Urinary bladder (tissue), 4 donors: Measurements from ENCODE around the gene ZC3HAV1. TPM values are rescaled to one million over a fixed set of nuclear protein-coding genes. Genes with fewer than 3 reads are reported as not detected.
"Not testable (repeated sequence)": the region's sequence is repeated elsewhere in the genome, so short reads cannot be mapped to it uniquely, and the experiment has no call there.

Source experiments
- DNase-seq: peaks from one replicate; pipeline ENCODE4 v3.0.0-alpha.2; 2015; ENCODE audit errors: extremely low spot score
- H3K27ac ChIP-seq: one replicate; pipeline ENCODE4 v1.5.1; 2013; ENCODE audit warnings: low read depth, mild to moderate bottlenecking, moderate library complexity
- H3K36me3 ChIP-seq: one replicate; pipeline ENCODE4 v1.6.1; 2013; ENCODE audit warnings: mild to moderate bottlenecking, moderate library complexity; ENCODE audit not compliant: insufficient read depth
- H3K4me1 ChIP-seq: one replicate; pipeline ENCODE4 v1.6.1; 2013; ENCODE audit warnings: mild to moderate bottlenecking, moderate library complexity; ENCODE audit not compliant: insufficient read depth
- H3K4me3 ChIP-seq: one replicate; pipeline ENCODE4 v1.5.1; 2013; ENCODE audit warnings: low read depth, low read length
- WGBS: extraction: QIAGEN DNeasy Blood & Tissue Kit; methylation state at CpG from one replicate; pipeline ENCODE4 v1.1.7; 2013; 5-methylcytosine and 5-hydroxymethylcytosine counted together
- polyA plus RNA-seq: library from polyadenylated mRNA; stranded (reverse); fragments of 200-250 nt; gene quantifications from one replicate; pipeline ENCODE4 v1.2.3, GENCODE V29; 2013
- total RNA-seq: library from RNA; depleted of rRNA; stranded (reverse); fragments of >200 nt; gene quantifications from one replicate; pipeline ENCODE4 v1.2.3, GENCODE V29; 2014
- donor health status: healthy with polysubstance abuse.
- donor health status: healthy.

Gene ZC3HAV1
- total and polyA plus RNA-seq, 2 donors: 10.2 to 39.5 TPM

- Histone ChIP-seq H3K27ac (no peak overlapping the region), H3K4me1 (no peaks in the 10 kb centered on the region), H3K36me3 (peaks cover 3% of the 10 kb centered on the region), H3K4me3 (no peak overlapping the region)
- WGBS: 96% methylated on average over 2 of the region's 2 CpGs
- no peak for DNase-seq
Observed at GRCh38 chr7:139089118-139089517, 20.4 kb downstream of the ZC3HAV1 start.

GRCh38 chr7:139088268-139088667, 21.3 kb downstream of the ZC3HAV1 start:
- peak overlapping the region; percentile 30 for H3K27ac ChIP-seq
- no peaks in the 10 kb centered on the region for H3K4me1 ChIP-seq
- WGBS: 95% methylated on average over 2 of the region's 2 CpGs
- no peak overlapping the region for H3K4me3 ChIP-seq
- H3K36me3 ChIP-seq: peaks cover 3% of the 10 kb centered on the region
- DNase-seq: no peak

GRCh38 chr7:139087212-139087611, 22.3 kb downstream of the ZC3HAV1 start:
- WGBS: 77% methylated on average over 3 of the region's 3 CpGs
- peaks cover 3% of the 10 kb centered on the region for H3K36me3 ChIP-seq
- H3K4me3 ChIP-seq: no peak overlapping the region
- no peaks in the 10 kb centered on the region for H3K4me1 ChIP-seq
- no peak for DNase-seq
- H3K27ac ChIP-seq: no peak overlapping the region

- DNase-seq: no peak
- no peaks in the 10 kb centered on the region for H3K4me1 ChIP-seq
- no peak overlapping the region for H3K27ac ChIP-seq
- no peak overlapping the region for H3K4me3 ChIP-seq
- peaks cover 3% of the 10 kb centered on the region for H3K36me3 ChIP-seq
- WGBS: 80% methylated on average over 2 of the region's 2 CpGs
Observed at GRCh38 chr7:139086454-139086853, 23.1 kb downstream of the ZC3HAV1 start.

GRCh38 chr7:139084709-139085108, 24.8 kb downstream of the ZC3HAV1 start:
- no peak for DNase-seq
- Histone ChIP-seq H3K4me3 (no peak overlapping the region), H3K4me1 (no peaks in the 10 kb centered on the region), H3K36me3 (peaks cover 5% of the 10 kb centered on the region), H3K27ac (no peak overlapping the region)
- 92% methylated on average over 5 of the region's 5 CpGs for WGBS

GRCh38 chr7:139081584-139081983, 27.9 kb downstream of the ZC3HAV1 start:
- no peaks in the 10 kb centered on the region for H3K4me1 ChIP-seq
- no peak overlapping the region for H3K27ac ChIP-seq
- no peak for DNase-seq
- H3K36me3 ChIP-seq: peaks cover 7% of the 10 kb centered on the region
- H3K4me3 ChIP-seq: no peak overlapping the region

GRCh38 chr7:139080905-139081304, 28.6 kb downstream of the ZC3HAV1 start:
- no peak overlapping the region for H3K27ac ChIP-seq
- no peak overlapping the region for H3K4me3 ChIP-seq
- no peaks in the 10 kb centered on the region for H3K4me1 ChIP-seq
- H3K36me3 ChIP-seq: peaks cover 7% of the 10 kb centered on the region
- 60% methylated on average over 8 of the region's 8 CpGs for whole genome bisulfite sequencing
- DNase-seq: no peak

GRCh38 chr7:139079861-139080260, 29.7 kb downstream of the ZC3HAV1 start:
- peaks cover 7% of the 10 kb centered on the region for H3K36me3 ChIP-seq
- H3K27ac ChIP-seq: no peak overlapping the region
- H3K4me1 ChIP-seq: no peaks in the 10 kb centered on the region
- no peak overlapping the region for H3K4me3 ChIP-seq
- 96% methylated on average over 15 of the region's 15 CpGs for WGBS
- DNase-seq: no peak

GRCh38 chr7:139078911-139079310, 30.6 kb downstream of the ZC3HAV1 start:
- 77% methylated on average over 1 of the region's 1 CpG for WGBS

GRCh38 chr7:139078399-139078798, 31.1 kb downstream of the ZC3HAV1 start:
- no peaks in the 10 kb centered on the region for H3K4me1 ChIP-seq
- H3K27ac ChIP-seq: no peak overlapping the region
- no peak overlapping the region for H3K4me3 ChIP-seq
- 98% methylated on average over 1 of the region's 1 CpG for WGBS
- DNase-seq: no peak
- H3K36me3 ChIP-seq: peaks cover 8% of the 10 kb centered on the region

More at GRCh38 chr7:139078911-139079310, 30.6 kb downstream of the ZC3HAV1 start:
- H3K27ac ChIP-seq: no peak overlapping the region
- DNase-seq: no peak
- peaks cover 8% of the 10 kb centered on the region for H3K36me3 ChIP-seq
- H3K4me1 ChIP-seq: no peaks in the 10 kb centered on the region
- H3K4me3 ChIP-seq: no peak overlapping the region

- DNase-seq, H3K4me1 ChIP-seq, H3K36me3 ChIP-seq, H3K27ac ChIP-seq, H3K4me3 ChIP-seq: not testable (repeated sequence)
- WGBS: 84% methylated on average over 5 of the region's 5 CpGs
Observed at GRCh38 chr7:139077706-139078105, 31.8 kb downstream of the ZC3HAV1 start.

- Histone ChIP-seq H3K4me3 (no peak overlapping the region), H3K36me3 (peaks cover 12% of the 10 kb centered on the region), H3K4me1 (no peaks in the 10 kb centered on the region), H3K27ac (no peak overlapping the region)
- no peak for DNase-seq
- WGBS: 86% methylated on average over 11 of the region's 11 CpGs
Observed at GRCh38 chr7:139075871-139076686, 33.4 kb downstream of the ZC3HAV1 start.

GRCh38 chr7:139075031-139075652, 34.4 kb downstream of the ZC3HAV1 start:
- 39% methylated on average over 9 of the region's 9 CpGs for WGBS
- H3K36me3 ChIP-seq: peaks cover 12% of the 10 kb centered on the region

GRCh38 chr7:139072796-139073195, 36.7 kb downstream of the ZC3HAV1 start:
- no peak overlapping the region for H3K27ac ChIP-seq
- no peak for DNase-seq
- peaks cover 5% of the 10 kb centered on the region for H3K36me3 ChIP-seq
- no peak overlapping the region for H3K4me3 ChIP-seq
- H3K4me1 ChIP-seq: no peaks in the 10 kb centered on the region
- 66% methylated on average over 8 of the region's 8 CpGs for WGBS

More at GRCh38 chr7:139075031-139075652, 34.4 kb downstream of the ZC3HAV1 start:
- H3K4me1 ChIP-seq: no peaks in the 10 kb centered on the region
- peak overlapping the region; percentile 16 for H3K27ac ChIP-seq
- no peak overlapping the region for H3K4me3 ChIP-seq
- DNase-seq: peak; percentile 39
